GM19328 (cell line): ENCODE results near the gene FARP1.

Experiments
- ATAC-seq: cut with Tn5 transposase; IDR thresholded peaks from one replicate; pipeline ENCODE4 v1.9.1; 2021; ENCODE audit warnings: mild to moderate bottlenecking, moderate library complexity; ENCODE audit not compliant: unreplicated experiment

FARP1 gene

GRCh38 chr13:98301721-98302120 is 158.8 kb downstream of the FARP1 start:
- ATAC-seq = no peak

GRCh38 chr13:98303858-98304257 is 161.0 kb downstream of the FARP1 start:
- no peak for ATAC-seq

GRCh38 chr13:98305670-98306069 is 162.8 kb downstream of the FARP1 start:
- ATAC-seq = no peak

GRCh38 chr13:98307463-98308085 is 164.7 kb downstream of the FARP1 start:
- no peak for ATAC-seq

- no peak for ATAC-seq
Observed at GRCh38 chr13:98308086-98308911, 165.4 kb downstream of the FARP1 start.

GRCh38 chr13:98309569-98310335 is 166.9 kb downstream of the FARP1 start:
- no peak for ATAC-seq

- ATAC-seq = no peak
Observed at GRCh38 chr13:98310485-98311199, 167.7 kb downstream of the FARP1 start.

- no peak for ATAC-seq
Observed at GRCh38 chr13:98311200-98311548, 168.3 kb downstream of the FARP1 start.

GRCh38 chr13:98312606-98313005 is 169.7 kb downstream of the FARP1 start:
- ATAC-seq = no peak

GRCh38 chr13:98313023-98313921 is 170.4 kb downstream of the FARP1 start:
- ATAC-seq = no peak

GRCh38 chr13:98313922-98314292 is 171.0 kb downstream of the FARP1 start:
- no peak for ATAC-seq

- no peak for ATAC-seq
Observed at GRCh38 chr13:98315466-98315865, 172.6 kb downstream of the FARP1 start.

GRCh38 chr13:98315902-98316301 is 173.0 kb downstream of the FARP1 start:
- ATAC-seq = no peak

- no peak for ATAC-seq
Observed at GRCh38 chr13:98317573-98318171, 174.8 kb downstream of the FARP1 start.

- ATAC-seq = no peak
Observed at GRCh38 chr13:98318263-98318878, 175.5 kb downstream of the FARP1 start.

- no peak for ATAC-seq
Observed at GRCh38 chr13:98320561-98321105, 177.7 kb downstream of the FARP1 start.

- ATAC-seq = no peak
Observed at GRCh38 chr13:98321395-98321794, 178.5 kb downstream of the FARP1 start.

GRCh38 chr13:98322091-98322718 is 179.3 kb downstream of the FARP1 start:
- no peak for ATAC-seq

- no peak for ATAC-seq
Observed at GRCh38 chr13:98324105-98324504, 181.2 kb downstream of the FARP1 start.
